Stimulated activated CD4-positive, alpha-beta T cell treated with anti-CD3 and anti-CD28 coated beads, TNF-alpha, amount 100 ng/mL, for 24 hours (primary cell): ENCODE results near the gene RAPSN.

Experiments
- DNase-seq, 3 experiments: peaks; one replicate each; pipeline ENCODE4 v3.0.0-alpha.2; 2020; ENCODE audit warnings: low read depth in 3 of 3

RAPSN gene

GRCh38 chr11:47408598-47409439 is 40.1 kb downstream of the RAPSN start:
- no peak for DNase-seq

DNA sequence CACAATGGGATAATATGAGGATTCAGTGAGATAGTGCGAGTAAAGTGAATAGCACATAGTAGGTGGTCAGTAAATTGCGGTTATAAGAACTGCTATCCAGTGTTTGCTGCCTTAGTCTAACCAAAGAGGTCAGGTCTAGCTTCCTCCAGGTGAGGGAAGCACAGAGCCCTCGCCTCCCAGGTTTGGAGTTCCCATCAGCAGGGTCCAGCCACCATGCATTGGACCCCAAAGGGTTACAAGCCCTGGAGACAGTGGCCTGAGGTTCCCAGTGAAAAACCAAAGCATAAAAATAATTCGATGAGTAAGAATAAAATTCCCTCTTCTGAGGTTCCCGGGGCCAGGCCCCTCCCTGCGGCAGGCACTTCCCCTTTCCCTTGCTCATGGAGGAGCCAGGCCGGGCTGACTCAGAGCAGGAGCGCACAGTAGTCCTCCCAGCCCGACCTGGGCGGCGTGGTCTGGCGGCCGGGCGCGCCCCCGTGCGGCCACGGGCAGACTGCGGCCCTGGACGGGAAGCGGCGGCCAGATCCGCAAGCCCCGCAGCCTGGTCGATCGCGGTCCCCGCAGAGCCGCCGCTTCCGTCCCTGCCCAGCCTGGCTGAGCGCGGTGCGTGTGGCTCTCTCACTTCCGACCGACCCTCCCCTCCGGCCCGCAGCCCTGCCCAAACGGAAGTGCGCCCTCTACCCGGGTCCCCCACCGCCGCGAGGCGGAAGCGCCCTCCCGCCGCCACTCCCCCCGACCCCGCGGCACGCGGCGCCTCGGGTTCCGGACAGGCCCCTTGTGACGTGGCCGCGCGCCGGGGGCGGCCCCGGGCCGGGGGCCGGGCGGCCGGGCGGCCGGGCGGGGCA is 41.0 kb downstream of the RAPSN start, which contains the start of gene SLC39A13:
Gene SLC39A13, plus strand, starts transcription at position 845 of the 845 bp plus-strand sequence. CDS start 1,505 bp downstream, outside the sequence.
- peak; percentile 85 to 92 (median 87) for DNase-seq

DNA sequence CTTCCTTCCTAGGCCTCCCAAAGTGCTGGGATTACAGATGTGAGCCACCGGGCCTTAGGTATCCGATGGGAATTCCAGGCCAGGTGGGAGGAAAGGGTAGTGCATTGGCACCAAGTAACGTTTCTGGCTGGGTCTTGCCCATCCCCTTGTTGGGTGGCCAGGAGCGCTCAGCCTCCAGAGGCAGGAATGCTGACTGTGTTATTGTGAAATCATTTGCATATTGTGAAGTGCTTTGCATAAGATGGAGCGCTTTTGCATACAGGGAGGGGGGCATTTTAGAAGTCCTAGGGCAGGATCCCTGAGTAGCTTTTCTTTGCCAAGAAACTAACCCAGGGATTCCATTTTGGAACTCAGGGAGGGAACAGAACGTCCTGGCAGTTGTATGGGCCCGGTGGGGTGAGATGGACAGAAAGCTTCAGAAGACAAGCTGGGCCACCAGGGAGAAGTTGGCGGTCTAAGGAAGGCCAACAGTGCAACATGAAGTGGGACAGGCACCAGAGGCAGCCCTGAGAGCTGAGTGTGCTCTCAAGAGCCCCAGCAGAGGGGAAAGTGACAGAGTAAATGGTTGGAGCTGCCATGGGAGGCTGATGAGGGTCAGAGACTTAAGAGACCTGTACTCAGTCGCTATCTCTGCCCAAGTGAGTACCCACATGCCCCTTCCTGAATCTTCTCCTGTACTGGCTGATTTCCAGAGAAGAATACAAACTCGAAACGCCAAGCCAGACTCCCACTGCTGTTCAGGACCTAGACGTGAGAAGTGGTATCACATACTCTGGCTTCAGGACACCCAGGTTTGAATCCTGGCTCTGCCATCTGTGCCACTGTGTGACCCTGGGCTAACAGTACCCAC is 41.8 kb downstream of the RAPSN start:
- DNase-seq: no peak

GRCh38 chr11:47403571-47403970 is 45.4 kb downstream of the RAPSN start:
- DNase-seq: no peak

DNA sequence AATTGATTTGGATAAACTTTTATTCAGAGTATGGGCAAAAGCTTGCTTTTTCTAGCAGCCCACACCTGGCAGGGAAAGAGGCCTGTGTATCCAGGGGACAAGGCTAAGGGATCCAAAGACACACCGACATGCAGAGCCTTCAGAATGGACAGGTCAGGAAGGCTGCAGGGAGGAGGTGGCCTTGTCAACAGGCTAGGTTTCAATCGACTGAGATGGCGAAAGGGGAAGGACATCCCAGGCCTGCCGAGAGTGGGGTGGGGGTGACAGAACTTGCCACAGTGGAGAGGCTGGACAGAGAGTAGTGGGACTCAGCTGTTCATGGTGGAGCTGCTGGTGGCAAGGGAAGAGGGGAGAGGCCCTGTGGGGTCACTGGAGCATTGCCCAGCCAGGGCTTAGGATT is 45.8 kb downstream of the RAPSN start:
- no peak for DNase-seq

- no peak for DNase-seq
Measured at GRCh38 chr11:47400768-47401279, 48.1 kb downstream of the RAPSN start.

GRCh38 chr11:47399860-47400767 is 48.8 kb downstream of the RAPSN start:
- no peak for DNase-seq

DNA sequence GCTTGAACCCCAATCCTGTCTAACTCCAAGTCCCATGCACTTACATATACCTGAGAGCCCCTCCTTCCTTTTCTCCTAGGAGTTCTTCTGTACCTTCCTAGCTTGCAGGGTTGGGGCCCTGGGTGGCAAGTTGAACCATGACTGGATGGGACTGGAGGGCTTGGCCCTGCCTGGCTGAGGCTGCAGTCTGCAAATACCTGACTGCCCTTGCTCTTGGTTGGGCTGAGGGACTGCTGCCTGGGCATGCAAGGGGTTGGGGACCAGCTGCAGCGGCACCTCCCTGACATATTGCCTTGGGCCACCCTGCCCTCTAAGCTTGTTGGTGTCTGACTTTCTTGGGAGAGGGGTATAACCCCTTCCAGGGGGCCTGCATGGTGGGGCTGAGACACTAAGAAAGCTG is 50.4 kb downstream of the RAPSN start:
- DNase-seq: no peak

DNA sequence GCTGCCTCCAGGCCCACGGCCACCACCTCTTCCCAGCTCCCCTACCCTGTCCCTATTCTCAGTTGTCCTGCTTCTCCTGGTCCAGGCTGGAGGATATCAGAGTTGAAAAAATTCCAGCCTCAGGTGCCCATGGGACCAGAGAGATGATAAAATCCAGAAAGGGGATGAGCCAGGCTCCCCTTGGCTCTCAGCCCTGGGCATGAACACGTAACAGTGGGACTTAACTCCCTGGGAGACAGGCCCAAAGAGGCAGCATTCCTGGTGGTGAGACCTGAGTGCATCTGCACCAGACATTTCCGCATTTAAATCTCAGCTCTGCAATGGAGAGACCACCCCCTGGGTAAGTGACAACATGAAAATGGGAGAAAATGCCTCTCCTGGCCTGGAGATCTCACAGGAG is 50.9 kb downstream of the RAPSN start:
- no peak for DNase-seq

- DNase-seq: no peak
Measured at GRCh38 chr11:47396049-47396320, 53.0 kb downstream of the RAPSN start.

DNA sequence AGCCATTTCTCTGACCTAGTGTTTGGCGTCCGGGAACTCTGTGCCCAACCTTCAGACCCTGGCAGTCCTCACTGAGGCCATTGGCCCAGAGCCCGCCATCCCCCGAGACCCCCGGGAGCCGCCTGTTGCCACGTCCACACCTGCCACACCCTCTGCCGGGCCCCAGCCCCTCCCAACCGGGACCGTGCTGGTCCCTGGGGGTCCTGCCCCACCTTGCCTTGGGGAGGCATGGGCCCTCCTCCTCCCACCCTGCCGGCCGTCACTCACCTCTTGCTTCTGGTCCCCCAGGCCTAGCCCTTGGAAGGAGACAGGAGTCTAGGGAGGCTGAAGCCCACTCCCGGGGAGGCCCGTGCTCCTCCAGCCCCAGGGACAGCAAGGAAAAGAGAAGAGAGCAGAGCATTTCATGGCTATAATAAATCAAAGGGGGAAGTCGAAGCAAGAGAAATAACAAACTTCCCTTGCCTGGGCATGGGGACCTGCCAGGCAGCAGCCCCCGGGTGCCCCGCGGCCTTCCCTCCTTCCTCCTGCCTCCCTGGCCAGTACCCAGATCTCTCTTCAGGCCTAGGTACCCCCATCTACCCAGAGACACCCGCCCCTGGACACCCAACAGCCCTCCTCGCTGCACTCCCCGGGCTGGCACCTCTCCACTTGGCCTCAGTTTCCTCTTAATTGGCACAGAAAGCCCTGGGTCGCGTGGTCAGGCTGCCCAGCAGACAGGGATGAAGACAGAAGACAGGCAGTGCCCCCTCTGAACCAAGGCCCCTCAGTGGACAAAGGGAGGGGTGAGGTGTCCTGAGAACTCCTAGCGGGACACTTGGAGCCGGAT is 53.5 kb downstream of the RAPSN start:
- no peak for DNase-seq

GRCh38 chr11:47394322-47395222 is 54.4 kb downstream of the RAPSN start:
- DNase-seq: peak in 2 of 3 experiments; percentile 41 to 59

DNA sequence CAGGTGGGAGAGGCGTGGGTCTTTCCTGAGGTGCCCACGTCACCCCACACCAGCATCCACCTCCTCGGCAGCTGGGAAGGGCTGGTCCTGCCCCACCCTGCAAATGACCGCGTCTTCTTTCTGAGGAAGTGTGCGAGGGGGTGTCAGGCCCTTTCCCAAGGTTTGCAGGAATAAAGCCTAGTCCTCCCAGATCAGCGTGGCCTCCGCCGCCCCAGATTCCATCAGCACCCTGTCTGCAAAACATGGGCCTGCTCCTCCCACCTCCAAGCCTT is 55.0 kb downstream of the RAPSN start:
- DNase-seq: no peak

DNA sequence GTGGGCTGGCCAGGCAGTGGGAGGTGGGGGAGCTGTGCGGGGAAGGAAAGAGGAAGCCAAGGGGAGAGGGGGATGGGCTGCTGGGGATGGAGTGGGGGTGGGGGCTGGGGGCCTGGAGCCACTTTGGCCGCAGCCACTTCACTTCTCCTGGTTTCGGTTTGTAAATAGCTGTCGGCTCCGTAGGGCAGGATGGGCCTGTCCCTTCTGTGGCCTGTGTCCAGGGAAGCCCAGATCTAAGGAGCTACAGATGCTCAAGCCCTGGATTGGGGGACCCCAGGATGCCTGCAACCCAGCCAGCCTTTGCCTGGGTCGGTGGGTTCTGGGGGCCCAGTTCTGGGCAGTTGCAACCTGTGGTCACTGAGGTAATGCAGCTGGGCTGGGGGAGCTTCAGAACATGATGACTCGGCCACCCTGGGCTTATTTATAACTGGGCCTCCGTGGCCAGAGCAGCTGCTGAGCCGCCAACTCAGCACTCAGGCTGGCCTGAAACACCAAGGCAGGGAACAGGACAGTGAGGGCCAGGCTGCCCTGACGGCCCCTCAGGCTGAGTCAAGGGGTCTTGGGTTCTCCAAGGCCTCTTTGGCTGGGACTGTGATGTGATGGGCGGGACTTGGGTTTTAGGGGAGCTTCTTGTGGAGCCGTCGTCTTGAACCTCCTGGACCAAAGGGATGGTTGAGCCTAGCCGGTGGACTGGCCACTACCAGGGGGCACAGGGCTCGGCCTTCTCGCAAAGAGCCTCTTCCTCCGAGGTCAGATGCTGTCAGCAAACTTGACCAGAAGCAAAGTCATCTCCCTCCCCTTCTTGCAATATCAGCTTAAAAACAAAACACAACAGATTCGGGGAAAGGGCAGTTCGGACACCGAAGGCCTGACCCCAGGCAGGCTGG is 55.5 kb downstream of the RAPSN start:
- no peak for DNase-seq

DNA sequence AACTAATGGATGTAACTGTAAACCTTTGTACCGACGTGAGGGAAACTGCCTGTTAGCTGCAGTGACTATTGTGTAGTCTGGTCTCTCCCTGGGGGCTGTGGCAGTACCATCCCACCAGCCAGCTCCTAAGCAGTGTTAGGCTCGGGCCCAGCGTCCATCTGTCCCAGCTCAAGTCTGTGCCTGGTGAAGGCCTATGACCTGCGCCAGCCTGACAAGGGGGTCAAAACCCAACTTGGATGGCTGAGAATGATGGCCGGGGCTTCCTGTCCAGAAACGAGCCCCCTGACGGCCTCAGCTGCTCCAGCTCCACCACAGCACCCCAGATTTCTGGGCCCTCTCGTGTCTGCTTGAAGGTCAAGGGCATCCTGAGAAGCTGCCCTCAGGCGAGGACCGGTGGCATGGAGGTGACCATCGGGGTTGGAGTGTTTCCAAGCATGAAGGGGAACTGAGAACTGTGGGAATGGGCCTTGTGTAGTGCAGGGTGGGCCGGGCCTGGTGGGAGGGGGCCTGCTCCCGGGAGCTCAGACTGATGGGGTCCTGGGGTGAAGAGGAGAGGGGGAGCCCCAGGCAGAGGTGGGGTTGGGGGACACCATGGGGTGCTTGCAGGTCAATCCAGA is 56.3 kb downstream of the RAPSN start:
- DNase-seq: no peak

- DNase-seq: no peak
Measured at GRCh38 chr11:47391711-47392432, 57.1 kb downstream of the RAPSN start.

GRCh38 chr11:47391077-47391583 is 57.8 kb downstream of the RAPSN start:
- DNase-seq: no peak
